ENCODE results near the gene CWC15.
"Not testable (repeated sequence)": the region's sequence is repeated elsewhere in the genome, so short reads cannot be mapped to it uniquely, and the experiment has no call there.

Gene CWC15

GRCh38 chr11:94948070-94948617 is 25.2 kb downstream of the CWC15 start:
- FAIRE-seq = no peak

GRCh38 chr11:94946812-94947211 is 26.5 kb downstream of the CWC15 start:
- no peak for FAIRE-seq

- no peak for FAIRE-seq
Observed at GRCh38 chr11:94941131-94941530, 32.2 kb downstream of the CWC15 start.

- no peak for FAIRE-seq
Observed at GRCh38 chr11:94939346-94939745, 34.0 kb downstream of the CWC15 start.

GRCh38 chr11:94938095-94939055 is 35.0 kb downstream of the CWC15 start:
- FAIRE-seq = no peak

GRCh38 chr11:94934846-94935245 is 38.5 kb downstream of the CWC15 start:
- FAIRE-seq = no peak

- FAIRE-seq = no peak
Observed at GRCh38 chr11:94934362-94934761, 39.0 kb downstream of the CWC15 start.

GRCh38 chr11:94933223-94934130 is 39.9 kb downstream of the CWC15 start:
- FAIRE-seq = peak; percentile 98

- FAIRE-seq = no peak
Observed at GRCh38 chr11:94932503-94932902, 40.9 kb downstream of the CWC15 start.

GRCh38 chr11:94932072-94932471 is 41.3 kb downstream of the CWC15 start:
- not testable (repeated sequence) for FAIRE-seq

- no peak for FAIRE-seq
Observed at GRCh38 chr11:94928117-94928990, 45.0 kb downstream of the CWC15 start.

GRCh38 chr11:94926698-94927237 is 46.6 kb downstream of the CWC15 start:
- peak; percentile 95 for FAIRE-seq

GRCh38 chr11:94926271-94926625 is 47.1 kb downstream of the CWC15 start:
- FAIRE-seq = no peak

- no peak for FAIRE-seq
Observed at GRCh38 chr11:94925422-94926270, 47.7 kb downstream of the CWC15 start.

GRCh38 chr11:94924612-94925011 is 48.7 kb downstream of the CWC15 start:
- FAIRE-seq = no peak

- no peak for FAIRE-seq
Observed at GRCh38 chr11:94924171-94924572, 49.2 kb downstream of the CWC15 start.

- FAIRE-seq = no peak
Observed at GRCh38 chr11:94923004-94923334, 50.4 kb downstream of the CWC15 start.

GRCh38 chr11:94922321-94923003 is 50.9 kb downstream of the CWC15 start:
- FAIRE-seq = no peak

GRCh38 chr11:94920311-94920710 is 53.0 kb downstream of the CWC15 start:
- FAIRE-seq = no peak

- FAIRE-seq = not testable (repeated sequence)
Observed at GRCh38 chr11:94913718-94914394, 59.5 kb downstream of the CWC15 start.
